ENCODE results near the gene MCM5.

DNA sequence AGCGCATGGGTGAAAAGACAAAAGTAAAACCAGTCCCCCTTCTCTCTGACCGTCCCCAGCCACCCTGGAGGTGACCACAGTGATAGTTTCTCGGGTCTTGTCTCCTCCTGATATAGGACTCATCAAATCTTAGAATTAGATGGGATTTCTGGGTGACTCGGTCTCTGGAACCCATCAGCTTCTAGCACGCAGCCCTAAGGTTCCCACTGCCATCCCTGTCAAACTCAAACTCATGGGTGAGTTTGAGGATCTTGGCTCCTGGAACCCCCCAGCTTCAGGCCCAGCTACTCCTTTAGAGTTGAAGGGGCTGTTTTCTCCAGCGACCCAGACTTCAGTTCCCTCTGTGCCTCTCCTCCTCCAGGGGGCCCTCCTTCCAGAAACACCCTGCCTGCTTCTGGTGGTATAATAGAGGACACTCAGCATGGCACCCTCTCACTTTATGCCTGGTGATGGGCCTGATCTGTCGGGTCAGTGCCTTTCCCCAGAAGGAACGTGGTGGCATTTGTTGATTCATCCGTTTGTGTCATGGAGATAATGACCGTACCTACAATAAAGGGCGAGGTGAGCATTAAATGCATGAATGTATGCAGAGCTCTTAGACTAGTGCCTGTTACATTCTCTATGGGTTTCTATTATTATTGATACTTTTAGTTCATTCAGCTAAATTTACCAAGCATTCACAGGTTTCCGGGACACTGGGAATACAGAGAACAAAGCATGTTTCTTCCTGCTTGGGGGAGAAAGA is 31.7 kb downstream of the MCM5 start:
- TF ChIP-seq CTCF (IDR thresholded peaks at IDR 0.05; ENCODE audit: low read length): no peak
- no peak for TF ChIP-seq EZH2 (optimal IDR thresholded peaks at IDR 0.05; ENCODE audit: low read depth, low read length)
